ENCODE data around the gene RELB.

- TF ChIP-seq CTCF (IDR thresholded peaks at IDR 0.05) (no peak), POLR2AphosphoS5 (IDR thresholded peaks at IDR 0.05) (no peak), EP300 (IDR thresholded peaks at IDR 0.05) (no peak)
Observed at GRCh38 chr19:45019187-45019586, 17.9 kb downstream of the RELB start.

All from suprapubic skin (tissue), 4 donors.